ENCODE data around the gene NLE1.
"Not testable (repeated sequence)": the region's sequence is repeated elsewhere in the genome, so short reads cannot be mapped to it uniquely, and the experiment has no call there.

NLE1 gene

GRCh38 chr17:35127751-35128514 is 14.2 kb downstream of the NLE1 start:
- no peak overlapping the region for H3K4me3 ChIP-seq (ENCODE audit: low read depth, low read length)
- peak; percentile 38 for DNase-seq (ENCODE audit: low read depth, low spot score)
- CTCF ChIA-PET: interaction anchor here (0.6 to 3.4 kb wide), 10 partner anchors 8 to 702 kb away, joined by 3 to 24 read pairs (median 4); partner anchors contain the start of genes NLE1 and RAD51D

GRCh38 chr17:35121315-35121714 is 20.8 kb downstream of the NLE1 start, which contains the start of gene FNDC8:
Gene FNDC8, plus strand, starts transcription at chr17:35121615. Its CDS starts 79 bp downstream, at chr17:35121694.
- ChIA-PET POLR2A (no interaction called here), CTCF (interaction anchor here (0.5 to 7.0 kb wide), 6 partner anchors 9 to 699 kb away, joined by 3 to 142 read pairs (median 11); no protein-coding TSS in a partner anchor)
- no peak for DNase-seq (ENCODE audit: low read depth, low spot score)

More at GRCh38 chr17:35127751-35128514, 14.2 kb downstream of the NLE1 start:
- POLR2A ChIA-PET: no interaction called here
- no peak for TF ChIP-seq CTCF (IDR thresholded peaks at IDR 0.05; ENCODE audit: insufficient read depth, low read length, missing control alignments)

GRCh38 chr17:35119370-35120165 is 22.5 kb downstream of the NLE1 start, which contains the start of gene RAD51D:
Gene RAD51D, minus strand, starts transcription at chr17:35119860. Its CDS starts 247 bp downstream, at chr17:35119613.
- POLR2A ChIA-PET: interaction anchor here (1.2 kb wide), 1 partner anchor 30 kb away, joined by 3 read pairs; no protein-coding TSS in a partner anchor
- no peak for DNase-seq (ENCODE audit: low read depth, low spot score)
- peak; percentile 92 for TF ChIP-seq CTCF (IDR thresholded peaks at IDR 0.05; ENCODE audit: insufficient read depth, low read length, missing control alignments)
- H3K4me3 ChIP-seq (ENCODE audit: low read depth, low read length): peak within 1 kb of the TSS; percentile 83
- CTCF ChIA-PET: interaction anchor here (0.6 to 7.0 kb wide), 39 partner anchors 9 to 752 kb away, joined by 3 to 142 read pairs (median 5); partner anchors contain the start of genes LIG3 and SLFN12L

More at GRCh38 chr17:35121315-35121714, 20.8 kb downstream of the NLE1 start, which contains the start of gene FNDC8:
- TF ChIP-seq CTCF (IDR thresholded peaks at IDR 0.05; ENCODE audit: insufficient read depth, low read length, missing control alignments): no peak
- H3K4me3 ChIP-seq (ENCODE audit: low read depth, low read length): no peak within 1 kb of the TSS

GRCh38 chr17:35117984-35118383 is 24.1 kb downstream of the NLE1 start:
- DNase-seq (ENCODE audit: low read depth, low spot score): no peak
- ChIA-PET CTCF (interaction anchor here (0.7 to 7.0 kb wide), 12 partner anchors 9 to 696 kb away, joined by 3 to 142 read pairs (median 8); no protein-coding TSS in a partner anchor), POLR2A (interaction anchor here (0.8 kb wide), 1 partner anchor 137 kb away, joined by 3 read pairs; no protein-coding TSS in a partner anchor)
- H3K4me3 ChIP-seq (ENCODE audit: low read depth, low read length): no peak overlapping the region
- TF ChIP-seq CTCF (IDR thresholded peaks at IDR 0.05; ENCODE audit: insufficient read depth, low read length, missing control alignments): peak; percentile 31

- no peak overlapping the region for H3K4me3 ChIP-seq (ENCODE audit: low read depth, low read length)
- ChIA-PET CTCF (interaction anchor here (1.3 to 4.8 kb wide), 2 partner anchors 30 to 574 kb away, joined by 3 to 63 read pairs; no protein-coding TSS in a partner anchor), POLR2A (no interaction called here)
- DNase-seq (ENCODE audit: low read depth, low spot score): no peak
- no peak for TF ChIP-seq CTCF (IDR thresholded peaks at IDR 0.05; ENCODE audit: insufficient read depth, low read length, missing control alignments)
These were observed 25.3 kb downstream of the NLE1 start for GRCh38 chr17:35116845-35117244.

- DNase-seq (ENCODE audit: low read depth, low spot score); POLR2A ChIA-PET; H3K4me3 ChIP-seq (ENCODE audit: low read depth, low read length): not testable (repeated sequence)
- CTCF ChIA-PET: interaction anchor here (2.4 kb wide), 1 partner anchor 9 kb away, joined by 15 read pairs; the partner anchor contains the start of gene RAD51D
These were observed 31.3 kb downstream of the NLE1 start for GRCh38 chr17:35110791-35111190.
